ENCODE measurements around the gene LIPC. TPM values are rescaled to one million over a fixed set of nuclear protein-coding genes. Genes with fewer than 3 reads are reported as not detected.

Gene LIPC
- total RNA-seq, 1 donor from 2014 or later: not detected

DNA sequence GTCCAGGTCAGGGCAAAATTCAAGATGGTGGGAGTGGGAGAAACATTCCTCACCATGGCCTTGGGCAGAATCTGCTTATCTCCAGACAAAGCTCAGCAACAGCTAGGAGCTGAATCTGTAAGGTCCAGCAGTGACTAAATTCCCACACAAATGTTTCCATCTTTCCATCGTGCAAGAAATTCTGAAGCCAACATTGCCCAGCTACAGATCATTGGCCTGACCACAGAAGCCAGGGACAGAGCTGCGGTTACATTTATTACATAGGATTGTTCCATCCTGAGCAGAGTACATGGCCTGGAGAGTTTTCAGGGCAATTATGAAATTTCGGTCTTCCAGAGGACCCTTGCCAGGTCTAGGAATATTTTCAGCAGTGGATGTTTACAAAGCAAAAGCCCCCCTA is 100.3 kb downstream of the LIPC start:
- no peak for DNase-seq (ENCODE audit: extremely low spot score, unreplicated experiment)
- Mint-ChIP-seq H3K4me1 (ENCODE audit: unreplicated experiment) (peaks cover 30% of the 10 kb centered on the region), H3K36me3 (ENCODE audit: unreplicated experiment) (no peaks in the 10 kb centered on the region), H3K9me3 (ENCODE audit: unreplicated experiment) (no peaks in the 10 kb centered on the region), H3K27me3 (ENCODE audit: unreplicated experiment) (peaks cover 7% of the 10 kb centered on the region), H3K4me3 (ENCODE audit: unreplicated experiment) (no peak overlapping the region), H3K27ac (ENCODE audit: unreplicated experiment) (no peak overlapping the region)
- TF ChIP-seq, protein P1, sequence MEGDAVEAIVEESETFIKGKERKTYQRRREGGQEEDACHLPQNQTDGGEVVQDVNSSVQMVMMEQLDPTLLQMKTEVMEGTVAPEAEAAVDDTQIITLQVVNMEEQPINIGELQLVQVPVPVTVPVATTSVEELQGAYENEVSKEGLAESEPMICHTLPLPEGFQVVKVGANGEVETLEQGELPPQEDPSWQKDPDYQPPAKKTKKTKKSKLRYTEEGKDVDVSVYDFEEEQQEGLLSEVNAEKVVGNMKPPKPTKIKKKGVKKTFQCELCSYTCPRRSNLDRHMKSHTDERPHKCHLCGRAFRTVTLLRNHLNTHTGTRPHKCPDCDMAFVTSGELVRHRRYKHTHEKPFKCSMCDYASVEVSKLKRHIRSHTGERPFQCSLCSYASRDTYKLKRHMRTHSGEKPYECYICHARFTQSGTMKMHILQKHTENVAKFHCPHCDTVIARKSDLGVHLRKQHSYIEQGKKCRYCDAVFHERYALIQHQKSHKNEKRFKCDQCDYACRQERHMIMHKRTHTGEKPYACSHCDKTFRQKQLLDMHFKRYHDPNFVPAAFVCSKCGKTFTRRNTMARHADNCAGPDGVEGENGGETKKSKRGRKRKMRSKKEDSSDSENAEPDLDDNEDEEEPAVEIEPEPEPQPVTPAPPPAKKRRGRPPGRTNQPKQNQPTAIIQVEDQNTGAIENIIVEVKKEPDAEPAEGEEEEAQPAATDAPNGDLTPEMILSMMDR (IDR thresholded peaks at IDR 0.05): no peak

DNA sequence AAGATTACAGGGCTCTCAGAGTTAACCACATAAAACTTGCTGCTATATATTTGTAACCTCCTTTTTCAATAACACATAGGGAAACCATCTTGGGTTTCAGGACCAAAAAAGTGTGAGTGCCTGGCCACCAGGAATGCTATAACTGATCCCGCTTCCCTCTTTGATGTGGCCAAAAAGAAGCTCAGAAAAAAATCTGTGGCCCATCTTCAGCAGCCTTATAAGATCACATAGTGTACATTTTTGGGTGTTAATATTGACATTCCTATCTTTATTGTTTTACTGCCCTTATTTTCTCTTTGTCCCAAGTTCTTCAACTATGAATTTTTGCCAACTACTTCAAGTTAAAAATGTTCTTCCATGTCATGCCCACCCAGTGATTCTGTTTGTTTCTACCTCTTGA is 102.8 kb downstream of the LIPC start:
- Mint-ChIP-seq H3K36me3 (ENCODE audit: unreplicated experiment) (peaks cover 6% of the 10 kb centered on the region), H3K9me3 (ENCODE audit: unreplicated experiment) (no peaks in the 10 kb centered on the region), H3K4me1 (ENCODE audit: unreplicated experiment) (peaks cover 13% of the 10 kb centered on the region), H3K27ac (ENCODE audit: unreplicated experiment) (no peak overlapping the region), H3K4me3 (ENCODE audit: unreplicated experiment) (no peak overlapping the region), H3K27me3 (ENCODE audit: unreplicated experiment) (peaks cover 7% of the 10 kb centered on the region)
- DNase-seq (ENCODE audit: extremely low spot score, unreplicated experiment): no peak
- TF ChIP-seq, protein P1 (IDR thresholded peaks at IDR 0.05): no peak

DNA sequence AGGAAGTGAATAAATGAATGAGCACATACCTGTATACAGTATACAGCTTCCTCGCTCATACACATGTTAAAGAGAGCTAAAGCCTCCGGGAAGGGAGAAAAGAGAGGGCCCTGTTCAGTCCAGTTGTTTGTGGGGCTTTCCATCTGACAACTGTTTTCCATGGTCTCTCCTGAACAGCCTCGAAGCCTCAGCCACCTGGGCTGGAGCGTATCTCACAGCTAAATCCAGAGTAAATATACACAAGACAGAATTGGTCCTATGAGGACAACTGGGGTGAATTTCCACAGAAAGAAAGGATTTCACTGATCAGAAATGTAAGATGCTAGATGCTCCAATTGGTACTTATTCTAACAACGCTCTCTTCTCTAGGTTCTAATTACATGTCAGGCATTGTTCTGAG is 103.5 kb downstream of the LIPC start:
- TF ChIP-seq, protein P1 (IDR thresholded peaks at IDR 0.05): no peak
- H3K4me3 Mint-ChIP-seq (ENCODE audit: unreplicated experiment): no peak overlapping the region
- H3K4me1 Mint-ChIP-seq (ENCODE audit: unreplicated experiment): peaks cover 13% of the 10 kb centered on the region
- H3K27ac Mint-ChIP-seq (ENCODE audit: unreplicated experiment): no peak overlapping the region
- peaks cover 6% of the 10 kb centered on the region for H3K36me3 Mint-ChIP-seq (ENCODE audit: unreplicated experiment)
- no peaks in the 10 kb centered on the region for H3K9me3 Mint-ChIP-seq (ENCODE audit: unreplicated experiment)
- H3K27me3 Mint-ChIP-seq (ENCODE audit: unreplicated experiment): peaks cover 7% of the 10 kb centered on the region
- no peak for DNase-seq (ENCODE audit: extremely low spot score, unreplicated experiment)

DNA sequence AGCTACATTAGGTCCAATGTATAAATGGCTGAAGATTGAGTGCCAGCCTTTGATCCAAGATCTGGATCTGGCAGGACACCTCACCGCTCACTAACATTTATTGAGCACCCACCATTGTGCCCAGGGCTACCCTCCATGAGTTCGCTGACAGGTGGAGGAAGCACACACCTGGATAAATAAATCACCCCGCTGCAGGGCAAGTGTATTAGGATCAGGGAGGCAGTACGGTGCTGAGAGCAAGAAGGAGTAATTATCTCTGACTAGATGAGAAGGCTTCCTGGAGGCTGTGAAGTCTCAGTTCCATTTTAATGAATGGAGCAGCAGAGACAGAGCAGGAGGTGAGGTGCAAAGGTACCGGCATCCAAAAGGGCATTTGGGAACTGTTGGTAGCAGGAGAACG is 104.1 kb downstream of the LIPC start:
- Mint-ChIP-seq H3K27ac (ENCODE audit: unreplicated experiment) (no peak overlapping the region), H3K4me1 (ENCODE audit: unreplicated experiment) (peaks cover 13% of the 10 kb centered on the region), H3K27me3 (ENCODE audit: unreplicated experiment) (peaks cover 7% of the 10 kb centered on the region), H3K36me3 (ENCODE audit: unreplicated experiment) (peaks cover 6% of the 10 kb centered on the region), H3K4me3 (ENCODE audit: unreplicated experiment) (no peak overlapping the region), H3K9me3 (ENCODE audit: unreplicated experiment) (no peaks in the 10 kb centered on the region)
- TF ChIP-seq, protein P1 (IDR thresholded peaks at IDR 0.05): no peak
- no peak for DNase-seq (ENCODE audit: extremely low spot score, unreplicated experiment)

DNA sequence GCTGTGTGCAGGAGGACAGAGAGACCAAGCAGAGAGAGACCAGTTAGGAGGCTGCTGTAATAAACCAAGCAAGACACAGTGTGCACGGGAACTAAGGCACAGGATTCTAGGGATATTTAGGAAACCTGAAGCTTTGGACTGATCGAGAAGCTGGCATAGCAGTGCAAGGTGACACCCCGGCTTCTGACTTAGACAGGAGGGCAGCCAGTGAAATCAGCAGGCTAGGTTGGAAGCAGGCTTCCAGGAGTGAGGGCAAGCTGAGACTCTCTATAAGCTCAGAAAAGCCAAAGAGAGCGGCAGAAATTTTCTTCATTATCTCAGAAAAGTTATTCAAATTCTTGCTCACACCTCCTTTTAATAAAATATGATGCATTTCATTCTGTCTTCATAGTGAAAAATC is 104.6 kb downstream of the LIPC start:
- Mint-ChIP-seq H3K27me3 (ENCODE audit: unreplicated experiment) (peaks cover 4% of the 10 kb centered on the region), H3K4me3 (ENCODE audit: unreplicated experiment) (no peak overlapping the region), H3K27ac (ENCODE audit: unreplicated experiment) (no peak overlapping the region), H3K4me1 (ENCODE audit: unreplicated experiment) (peaks cover 8% of the 10 kb centered on the region), H3K36me3 (ENCODE audit: unreplicated experiment) (peaks cover 6% of the 10 kb centered on the region), H3K9me3 (ENCODE audit: unreplicated experiment) (no peaks in the 10 kb centered on the region)
- TF ChIP-seq, protein P1 (IDR thresholded peaks at IDR 0.05): no peak
- no peak for DNase-seq (ENCODE audit: extremely low spot score, unreplicated experiment)
